ENCODE results near the gene CFC1B.
"Not testable (repeated sequence)": the region's sequence is repeated elsewhere in the genome, so short reads cannot be mapped to it uniquely, and the experiment has no call there.

- TF ChIP-seq POLR2A, CTCF, EP300, POLR2AphosphoS5 (IDR thresholded peaks at IDR 0.05): not testable (repeated sequence)
Measured at GRCh38 chr2:130576209-130576784, 55.3 kb downstream of the CFC1B start.

All from suprapubic skin (tissue), 4 donors.